HepG2 (cell line): ENCODE data around the gene CASP12. TPM values are rescaled to one million over a fixed set of nuclear protein-coding genes. Genes with fewer than 3 reads are reported as not detected.

Experiments
- ATAC-seq: fragments of 200-7000 bp; cut with Tn5 transposase; 3 replicates; pipeline ENCODE4 v1.9.1; 2020; ENCODE audit warnings: mild to moderate bottlenecking, moderate library complexity
- BruUV-seq: library from RNA; stranded (reverse); fragments of 400-500 nt; replicated peaks from 2 replicates; lab custom pipeline; 2021; lab: Mats Ljungman, UMichigan
- CTCF ChIA-PET: fragments of 300-600 bp; formaldehyde crosslinking; extraction: SDS; loops from one replicate; lab custom pipeline; 2021; ENCODE audit warnings: low total read pairs, inconsistent platforms, low intra/inter-chr PET ratio; lab: Yijun Ruan, JAX
- POLR2A ChIA-PET: fragments of 350-600 bp; sonication (Branson Sonifier 250); formaldehyde crosslinking; loops from one replicate; lab custom pipeline; 2020; ENCODE audit warnings: antibody characterized with exemption, inconsistent platforms; lab: Yijun Ruan, JAX
- DNase-seq: peaks from one replicate; pipeline ENCODE4 v3.0.0-alpha.2; 2015; ENCODE audit warnings: low spot score
- FAIRE-seq: peaks from 3 replicates; lab custom pipeline; 2011; peaks lifted over from hg19 to GRCh38; lab: Jason Lieb, UNC
- H2AFZ ChIP-seq: one replicate; pipeline ENCODE4 v1.6.1; 2011; ENCODE audit warnings: low read length, inconsistent platforms
- H3K27ac ChIP-seq: fragments of 300-600 bp; 3 replicates; pipeline ENCODE4 v1.8.0; 2011; ENCODE audit warnings: mixed run types, mild to moderate bottlenecking, mixed read lengths, low read length, inconsistent platforms; ENCODE audit not compliant: insufficient read depth; ENCODE audit errors: extremely low read length
- H3K27me3 ChIP-seq, 2 experiments: fragments of 200-600 bp in 1 of 2; 2 replicates in 1 of 2; 3 replicates in 1 of 2; pipeline versions ENCODE4 v1.6.0 to v1.8.0; 2011; ENCODE audit warnings: low read length in 2 of 2, mild to moderate bottlenecking in 2 of 2, moderate library complexity in 2 of 2, inconsistent platforms in 1 of 2; ENCODE audit not compliant: insufficient read depth in 2 of 2, control insufficient read depth in 1 of 2
- H3K36me3 ChIP-seq, 2 experiments: fragments of 200-600 bp in 1 of 2; replicated peaks in 1 of 2; 2 replicates in 1 of 2; 3 replicates in 1 of 2; pipeline versions ENCODE4 v1.5.1 to v1.8.0; 2011; ENCODE audit warnings: low read length in 2 of 2, inconsistent platforms in 1 of 2; ENCODE audit not compliant: insufficient read depth in 2 of 2, control insufficient read depth in 1 of 2
- H3K4me1 ChIP-seq: 2 replicates; pipeline ENCODE4 v1.5.1; 2012; ENCODE audit warnings: low read length, inconsistent platforms; ENCODE audit not compliant: insufficient read depth
- H3K4me2 ChIP-seq: 2 replicates; pipeline ENCODE4 v1.6.0; 2011; ENCODE audit warnings: low read depth, low read length, inconsistent platforms
- H3K4me3 ChIP-seq, 3 experiments: fragments of 200-600 bp in 1 of 3; sonication (generic), shearing (Covaris generic) in 1 of 3; replicated peaks in 1 of 3; 2 replicates each; pipeline ENCODE4 v1.5.1; 2011 to 2016; ENCODE audit warnings: low read length in 3 of 3, inconsistent platforms in 2 of 3, low read depth in 2 of 3, mild to moderate bottlenecking in 2 of 3, control low read depth in 1 of 3, mixed read lengths in 1 of 3; ENCODE audit not compliant: insufficient read depth in 1 of 3
- H3K79me2 ChIP-seq: one replicate; pipeline ENCODE4 v1.6.1; 2011; ENCODE audit warnings: low read length, inconsistent platforms; ENCODE audit not compliant: insufficient read depth
- H3K9ac ChIP-seq: 2 replicates; pipeline ENCODE4 v1.6.0; 2011; ENCODE audit warnings: mild to moderate bottlenecking, low read depth, low read length, inconsistent platforms; ENCODE audit not compliant: insufficient read depth
- H3K9me3 ChIP-seq: 2 replicates; pipeline ENCODE4 v1.5.1; 2012; ENCODE audit warnings: mild to moderate bottlenecking, low read length
- H4K20me1 ChIP-seq: 2 replicates; pipeline ENCODE4 v1.6.0; 2011; ENCODE audit warnings: inconsistent platforms, mild to moderate bottlenecking, low read length, moderate library complexity; ENCODE audit not compliant: insufficient read depth
- BRF2 ChIP-seq: sonication (generic); formaldehyde crosslinking; IDR thresholded peaks from 2 replicates; pipeline ENCODE4 v1.8.1; 2022; ENCODE audit warnings: mild to moderate bottlenecking, missing genetic modification reagents
- DMAP1 ChIP-seq: IDR thresholded peaks from 2 replicates; pipeline ENCODE4 v1.6.1; 2016
- KAT8 ChIP-seq: IDR thresholded peaks from 2 replicates; pipeline ENCODE4 v1.6.1; 2016; ENCODE audit warnings: missing genetic modification reagents, missing compliant biosample characterization
- MIXL1 ChIP-seq: IDR thresholded peaks from 2 replicates; pipeline ENCODE4 v1.6.1; 2016
- PHB2 ChIP-seq: fragments of 450-650 bp; IDR thresholded peaks from 2 replicates; pipeline ENCODE4 v1.6.1; 2018; ENCODE audit not compliant: partially characterized antibody
- RORA ChIP-seq: sonication (generic); formaldehyde crosslinking; IDR thresholded peaks from 2 replicates; pipeline ENCODE4 v1.5.0; 2020; ENCODE audit warnings: mild to moderate bottlenecking, missing genetic modification reagents, moderate library complexity
- ZNF318 ChIP-seq: sonication (generic); formaldehyde crosslinking; IDR thresholded peaks from 2 replicates; pipeline ENCODE4 v1.4.0; 2020; ENCODE audit warnings: mild to moderate bottlenecking, missing genetic modification reagents
- WGBS: methylation state at CpG from one replicate; pipeline ENCODE4 v1.1.6; 2017; ENCODE audit warnings: low lambda C conversion rate; 5-methylcytosine and 5-hydroxymethylcytosine counted together
- in situ Hi-C: cut with HindIII; loops from 2 replicates; pipeline ENCODE4 v1.10.0; 2017; ENCODE audit warnings: low pct_unique_long_range_greater_than_20kb; ENCODE audit not compliant: extremely low pct_ligation_motif_present
- intact Hi-C: fragments of 100-400 bp; cut with micrococcal nuclease; formaldehyde crosslinking; loops from one replicate; pipeline ENCODE4 v1.10.0; 2022; ENCODE audit not compliant: unreplicated experiment
- polyA plus RNA-seq, 8 experiments: library from polyadenylated mRNA; depleted of rRNA in 3 of 8; stranded (reverse) in 7 of 8; unstranded in 1 of 8; fragments of >200 nt; fragmentation: Illumina TruSeq in 4 of 8; extraction: Trizol in 4 of 8; gene quantifications; 2 replicates each; pipeline versions ENCODE4 v1.2.1 to v1.2.3, GENCODE V29; 2011 to 2016; ENCODE audit warnings: low read depth in 4 of 8, missing spikeins in 1 of 8, mixed read lengths in 1 of 8; ENCODE audit not compliant: insufficient read depth in 1 of 8
- total RNA-seq, 5 experiments: library from RNA; depleted of rRNA; stranded (reverse); fragments of >200 nt; fragmentation: Illumina TruSeq; extraction: Trizol; gene quantifications; 2 replicates each; pipeline ENCODE4 v1.2.3, GENCODE V29; 2016; ENCODE audit warnings: low read depth in 1 of 5

Gene CASP12
- total and polyA plus RNA-seq, 2 of the 13 experiments (the other 11 are each of a cell fraction or from before 2014, with no cell fraction given): not detected

- DNase-seq (no peak), ATAC-seq (no peak), FAIRE-seq (no peak)
- Histone ChIP-seq H3K4me1 (no peaks in the 10 kb centered on the region), H2AFZ (no peak overlapping the region), H3K27ac (no peak overlapping the region), H3K36me3 (no peaks in the 10 kb centered on the region), H3K79me2 (no peaks in the 10 kb centered on the region), H3K9me3 (no peaks in the 10 kb centered on the region), H3K9ac (no peak overlapping the region), H3K4me3 (no peak overlapping the region), H3K4me2 (no peak overlapping the region), H3K27me3 (no peaks in the 10 kb centered on the region), H4K20me1 (no peaks in the 10 kb centered on the region)
- no peak for TF ChIP-seq RORA (CRISPR knock-in tag)
- no peak for TF ChIP-seq DMAP1 (CRISPR knock-in tag)
- no peak for TF ChIP-seq KAT8
- no peak for TF ChIP-seq BRF2 (CRISPR knock-in tag)
- TF ChIP-seq MIXL1: no peak
- CTCF ChIA-PET: no interaction called here
- intact Hi-C loops: no loop called here
- POLR2A ChIA-PET: no interaction called here
- in situ Hi-C loops: no loop called here
- BruUV-seq: no TSS peak
These were observed 30.6 kb upstream of the CASP12 start for GRCh38 chr11:104928811-104929210.

GRCh38 chr11:104926771-104927611 is 28.7 kb upstream of the CASP12 start:
- ChIA-PET POLR2A (no interaction called here), CTCF (no interaction called here)
- Histone ChIP-seq H3K27ac (no peak overlapping the region), H3K27me3 (no peaks in the 10 kb centered on the region), H3K4me2 (no peak overlapping the region), H2AFZ (no peak overlapping the region), H3K9me3 (no peaks in the 10 kb centered on the region), H3K4me3 (no peak overlapping the region), H3K79me2 (no peaks in the 10 kb centered on the region), H3K9ac (no peak overlapping the region), H3K4me1 (no peaks in the 10 kb centered on the region), H3K36me3 (no peaks in the 10 kb centered on the region), H4K20me1 (no peaks in the 10 kb centered on the region)
- intact Hi-C loops: no loop called here
- BruUV-seq: no TSS peak
- no peak for FAIRE-seq
- peak; percentile 46 for ATAC-seq
- 24% methylated on average over 5 of the region's 9 CpGs for WGBS
- in situ Hi-C loops: no loop called here
- DNase-seq: no peak
- TF ChIP-seq PHB2: no peak
- no peak for TF ChIP-seq ZNF318 (CRISPR knock-in tag)
